CD4-positive, alpha-beta T cell treated with Interleukin-21 for 1 hour (primary cell): Measurements from ENCODE around the gene KPNB1.

Source experiments
- DNase-seq: peaks from one replicate; pipeline ENCODE4 v3.0.0-alpha.2; 2020

KPNB1 gene

DNA sequence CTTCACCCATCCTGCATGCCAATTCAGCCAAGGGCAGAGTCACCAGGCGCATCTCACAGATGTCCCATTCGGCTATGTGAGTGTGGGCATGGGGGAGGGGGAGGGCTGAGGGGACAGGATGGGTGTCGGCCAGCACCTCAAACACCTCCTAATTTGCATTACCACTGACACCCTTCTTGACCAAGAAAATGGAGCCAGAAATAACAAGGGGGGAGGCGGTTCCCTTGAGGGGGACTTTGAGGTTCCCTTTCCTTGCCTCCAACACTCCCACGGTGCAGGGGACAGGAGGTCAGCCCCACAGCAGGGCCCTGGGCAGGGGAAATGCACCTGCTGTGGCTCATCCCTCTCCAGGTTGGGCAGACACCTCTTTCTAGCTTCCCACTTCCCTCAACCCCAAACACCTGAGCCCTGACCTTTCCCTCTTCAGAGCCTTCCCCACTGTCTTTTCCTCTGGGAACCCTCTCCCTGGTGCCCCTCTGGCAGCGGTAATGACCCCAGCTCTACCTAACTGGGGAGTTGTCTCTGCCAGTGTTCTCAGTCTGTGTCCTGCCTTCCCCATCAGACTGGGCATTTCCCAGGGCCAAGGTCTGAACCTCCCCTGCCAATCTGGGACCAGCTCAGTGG is 65.2 kb downstream of the KPNB1 start:
- peak; percentile 55 for DNase-seq

DNA sequence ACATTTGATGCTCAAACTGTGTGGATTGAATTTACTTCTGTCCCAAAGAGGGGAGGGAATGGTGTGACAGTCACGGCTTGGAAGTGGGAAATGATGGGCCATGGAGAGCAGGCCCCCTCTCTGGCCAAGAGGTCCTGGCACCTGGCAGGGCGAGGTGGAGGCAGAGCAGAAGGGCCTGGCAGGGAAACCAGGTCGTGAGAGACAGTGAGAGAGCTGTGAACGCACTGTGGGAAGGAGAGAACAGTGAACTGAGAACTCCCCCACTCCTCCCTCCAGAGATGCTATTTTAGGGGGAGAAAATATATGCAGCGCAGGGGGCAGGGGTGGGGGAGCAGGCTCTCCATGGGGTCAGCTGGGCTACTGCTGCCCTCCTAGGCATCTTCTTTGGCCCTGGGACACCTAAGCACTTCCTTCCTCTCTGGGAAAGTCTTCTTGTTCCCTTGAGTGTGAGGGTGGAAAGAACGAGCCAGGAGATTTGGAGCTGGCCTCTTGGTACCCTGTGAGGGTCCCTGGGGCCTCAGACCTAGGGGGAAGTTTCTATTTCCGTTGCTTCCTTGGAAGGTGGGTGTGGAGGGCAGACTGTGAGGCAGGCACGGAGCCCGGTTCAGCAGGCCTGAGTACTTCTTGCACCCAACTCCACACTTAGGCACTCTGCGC is 66.1 kb downstream of the KPNB1 start:
- no peak for DNase-seq

DNA sequence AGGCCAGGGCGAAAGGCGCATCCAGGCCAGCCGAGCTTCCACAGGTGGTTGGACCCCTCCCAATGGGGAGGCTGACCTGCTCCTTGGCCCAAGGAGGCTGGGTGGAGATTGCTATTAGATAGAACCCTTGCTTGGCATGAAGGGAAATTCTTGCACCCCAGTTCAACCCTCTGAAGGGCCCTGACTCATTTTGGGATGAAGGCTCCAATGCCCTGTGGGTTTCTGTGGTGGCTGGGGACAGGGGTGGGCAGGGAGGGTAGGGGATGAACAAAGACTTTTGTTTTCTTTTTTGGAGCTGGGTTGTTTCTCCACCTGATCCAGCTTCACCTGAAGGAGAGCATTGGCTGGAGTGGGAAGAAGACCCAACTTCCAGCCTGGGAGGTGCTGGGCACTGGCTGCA is 66.7 kb downstream of the KPNB1 start:
- no peak for DNase-seq

DNA sequence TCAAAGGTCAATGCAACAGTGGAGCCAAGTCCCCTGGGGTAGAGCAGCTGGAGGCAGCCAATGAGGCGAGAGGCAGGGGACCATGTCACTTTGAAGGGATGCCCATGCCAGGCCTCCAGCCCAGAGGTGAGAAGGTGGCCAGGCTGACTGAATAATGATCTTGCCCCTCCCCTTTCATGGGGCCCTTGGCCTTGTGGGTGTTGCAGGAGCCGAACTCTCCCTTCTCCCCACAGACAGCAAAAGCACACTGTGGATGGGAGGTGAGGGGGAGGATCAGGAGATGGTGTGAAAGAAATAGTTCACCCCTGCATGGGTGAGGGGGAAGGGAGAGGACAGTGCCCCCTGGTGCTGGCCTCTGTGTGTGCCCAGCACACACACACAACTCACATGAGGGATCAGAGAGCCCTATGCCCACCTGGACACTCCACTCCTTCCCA is 67.6 kb downstream of the KPNB1 start:
- DNase-seq, result peak; percentile 42

DNA sequence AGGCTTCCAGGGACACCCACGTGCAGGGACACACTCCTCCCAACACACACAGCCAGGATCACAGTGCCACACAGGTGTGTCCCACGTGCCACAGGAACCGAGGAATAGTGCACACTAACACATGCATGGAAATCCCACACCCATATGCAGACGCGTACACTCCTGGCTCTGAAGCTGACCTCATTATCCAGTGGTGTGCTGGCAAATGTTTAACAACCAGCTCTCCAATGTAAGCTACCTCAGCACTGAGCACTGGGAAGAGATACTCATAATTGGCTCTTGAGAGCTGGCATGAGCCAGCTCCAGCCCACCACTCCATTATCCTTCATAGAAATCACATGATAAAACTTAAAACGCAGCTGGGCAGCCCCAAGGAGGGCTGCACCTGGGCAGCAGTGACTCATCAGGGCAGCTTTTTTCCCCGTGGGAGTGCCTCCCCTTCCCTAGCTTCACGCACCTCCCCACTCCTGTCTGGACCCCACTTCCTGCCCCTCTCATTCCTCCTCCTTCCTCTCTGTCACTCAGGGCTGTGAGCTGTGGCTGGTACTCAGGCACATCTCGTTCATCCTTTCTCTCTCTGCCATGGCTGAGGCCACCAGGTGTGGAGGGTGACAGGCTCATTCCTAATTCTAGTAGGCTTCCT is 68.4 kb downstream of the KPNB1 start:
- no peak for DNase-seq

DNA sequence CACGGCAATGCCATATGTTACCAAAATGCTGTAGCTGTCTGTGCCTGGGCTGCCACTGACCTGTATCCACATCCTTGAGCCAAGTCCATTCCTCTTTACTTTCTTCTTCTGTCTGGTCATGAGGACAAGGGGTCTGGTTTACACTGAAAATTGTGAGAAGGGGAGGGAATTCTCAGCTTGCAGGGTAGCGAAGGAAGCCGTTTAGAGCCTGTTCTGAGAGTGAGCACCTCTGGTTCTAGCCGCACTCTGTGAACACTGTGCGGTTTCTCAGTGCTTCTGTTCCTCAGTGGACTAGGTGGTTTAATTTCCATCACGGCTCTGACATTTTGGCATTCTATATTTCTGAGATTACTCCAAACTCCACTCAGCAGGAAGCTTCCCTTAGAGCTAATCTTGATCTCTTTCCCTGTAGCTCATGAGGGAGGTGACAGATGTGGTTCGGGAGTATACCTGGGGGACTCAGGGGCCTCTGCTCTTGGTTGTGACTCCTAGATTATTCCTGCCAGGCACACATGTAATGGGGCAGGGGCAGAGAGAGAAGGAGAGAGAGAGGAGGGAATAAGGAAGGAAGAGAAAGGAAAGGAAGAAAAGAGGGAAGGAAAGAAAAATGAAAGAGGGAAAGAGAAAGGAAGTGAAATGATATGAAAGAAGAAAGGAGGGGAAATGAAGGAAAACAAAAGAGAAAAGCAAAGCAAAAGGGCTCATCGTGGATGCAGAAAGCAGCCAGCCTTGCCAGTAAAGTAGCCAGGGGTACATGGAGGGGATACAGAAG is 69.1 kb downstream of the KPNB1 start:
- no peak for DNase-seq

DNA sequence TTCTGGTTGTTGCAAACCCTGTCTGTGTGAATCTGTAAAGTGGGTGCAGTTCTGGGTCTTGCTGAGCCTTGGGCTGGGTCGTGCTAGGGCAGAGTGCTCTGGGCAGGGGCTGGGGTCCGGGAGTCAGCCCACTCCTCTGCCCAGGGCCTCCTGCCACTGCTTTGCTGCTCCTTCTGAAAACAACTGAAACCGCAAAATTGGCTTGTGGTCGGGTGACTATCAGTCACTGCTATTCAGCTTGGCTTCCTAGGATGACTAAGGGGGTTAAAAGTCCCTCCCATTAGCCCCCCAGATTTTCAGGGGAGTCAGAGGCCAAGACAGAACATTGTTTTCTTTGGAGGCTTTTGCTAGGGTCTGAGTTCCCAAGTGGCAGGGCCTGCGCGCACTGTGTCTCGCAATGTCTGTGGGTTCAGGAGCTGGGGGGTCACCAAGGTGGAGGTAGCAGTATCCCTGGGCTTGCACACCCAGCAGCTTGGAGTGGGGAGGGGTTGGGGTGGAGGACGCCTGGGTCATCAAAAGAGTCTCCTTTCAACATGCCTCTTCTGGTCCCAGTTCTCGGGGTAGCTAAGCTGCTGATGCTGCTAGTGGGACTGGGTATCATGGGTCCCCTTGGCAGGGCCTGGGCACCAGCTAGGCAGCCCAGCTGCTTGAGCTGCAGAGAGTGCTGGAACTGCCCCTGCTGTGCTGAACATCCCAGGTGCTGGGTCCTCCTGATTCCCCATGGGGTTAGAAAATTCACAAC is 69.9 kb downstream of the KPNB1 start:
- peak; percentile 42 for DNase-seq

DNA sequence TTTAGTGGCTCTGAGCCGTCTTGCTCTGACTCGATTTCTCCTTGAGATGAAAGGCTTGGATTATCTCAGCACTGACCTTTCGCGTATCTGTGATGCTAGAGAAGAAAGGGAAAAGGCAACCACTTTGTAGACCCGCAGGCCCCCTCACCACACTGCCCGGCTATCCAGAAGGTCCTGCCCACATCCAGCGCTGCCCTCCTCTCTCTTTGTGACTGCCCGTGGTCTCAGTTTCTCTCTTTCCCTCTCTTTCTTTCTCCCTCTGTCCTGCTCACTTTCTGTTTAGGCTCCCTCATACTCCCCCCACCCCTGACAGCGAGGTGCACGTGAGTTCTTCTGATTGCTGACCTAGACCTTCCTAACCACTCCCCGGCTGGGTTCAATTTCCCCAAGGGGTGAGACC is 70.5 kb downstream of the KPNB1 start:
- DNase-seq, result no peak

DNA sequence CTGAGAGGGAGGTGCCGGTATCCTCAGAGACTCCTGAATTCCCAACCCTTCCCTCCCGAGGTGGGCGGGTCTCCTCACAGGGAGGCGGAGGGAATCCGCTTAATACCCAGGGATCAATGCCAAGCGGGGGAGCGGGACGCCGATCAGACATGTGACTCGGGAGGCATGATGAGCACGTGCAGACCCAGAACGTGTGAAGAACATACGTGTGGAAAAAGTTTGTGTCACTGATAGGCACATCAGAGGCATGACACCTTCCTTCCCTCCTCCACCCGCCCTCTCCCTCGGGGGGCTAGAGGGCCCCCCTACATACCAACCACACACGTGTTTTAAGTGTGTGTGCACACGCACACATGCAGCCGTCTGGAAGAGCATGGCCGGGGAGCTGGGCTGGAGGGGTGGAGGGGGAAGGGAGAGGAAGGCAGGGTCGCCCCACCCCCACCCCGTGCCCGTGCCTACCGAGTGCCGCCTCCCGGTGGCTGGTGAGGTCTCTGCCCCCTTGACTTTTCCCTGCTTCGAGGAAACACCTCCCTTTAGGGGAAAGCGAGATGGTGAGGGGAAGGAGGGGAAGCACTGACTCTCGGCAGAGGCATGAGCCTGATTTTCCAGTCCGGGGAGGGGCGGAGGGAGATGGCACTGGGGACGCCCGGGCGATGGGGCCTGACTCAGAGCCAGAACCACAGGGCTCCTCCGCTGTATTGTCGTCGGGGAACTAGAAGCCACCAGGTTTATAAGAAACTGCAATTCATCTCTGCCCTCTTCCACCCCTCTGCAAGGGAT is 71.2 kb downstream of the KPNB1 start:
- peak; percentile 75 for DNase-seq

DNA sequence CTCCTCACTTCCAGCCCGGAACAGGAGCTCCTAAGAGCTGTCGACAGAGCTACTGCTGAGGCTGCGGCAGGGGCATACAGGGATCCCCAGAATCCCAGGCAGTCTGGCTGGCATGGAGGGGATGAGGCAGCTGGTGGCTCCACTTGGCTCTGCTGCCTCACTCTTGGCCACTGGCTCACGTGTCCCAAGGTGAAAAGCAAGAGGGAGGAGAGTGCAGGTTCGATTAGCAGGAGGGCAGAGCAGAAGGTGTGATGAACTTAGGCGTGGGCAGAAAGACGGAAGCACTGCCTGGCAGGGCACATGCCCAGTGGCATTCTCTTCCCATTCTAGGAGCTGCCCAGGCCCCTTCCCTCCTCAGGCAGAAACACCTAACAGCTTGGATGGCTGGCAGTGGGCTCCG is 72.0 kb downstream of the KPNB1 start:
- no peak for DNase-seq

DNA sequence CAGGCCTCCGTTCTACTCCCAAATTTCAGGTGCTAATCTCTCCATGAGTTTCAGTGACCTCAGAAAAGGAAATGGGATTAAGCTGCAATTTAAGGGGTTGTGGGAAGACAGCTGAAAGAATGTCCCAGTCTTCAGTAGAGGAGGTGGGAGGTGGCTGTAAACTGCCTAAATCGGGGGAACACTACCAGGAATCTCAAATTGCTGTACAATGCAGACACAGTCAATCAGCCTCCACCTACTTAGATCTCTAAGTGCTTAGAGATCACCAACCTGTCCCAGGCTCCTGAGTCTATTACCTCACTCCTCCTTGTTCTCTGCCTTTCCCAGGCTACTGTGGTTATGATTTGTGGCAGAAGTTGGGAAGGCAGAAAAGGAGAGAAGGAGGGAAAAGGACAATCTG is 75.0 kb downstream of the KPNB1 start:
- no peak for DNase-seq

DNA sequence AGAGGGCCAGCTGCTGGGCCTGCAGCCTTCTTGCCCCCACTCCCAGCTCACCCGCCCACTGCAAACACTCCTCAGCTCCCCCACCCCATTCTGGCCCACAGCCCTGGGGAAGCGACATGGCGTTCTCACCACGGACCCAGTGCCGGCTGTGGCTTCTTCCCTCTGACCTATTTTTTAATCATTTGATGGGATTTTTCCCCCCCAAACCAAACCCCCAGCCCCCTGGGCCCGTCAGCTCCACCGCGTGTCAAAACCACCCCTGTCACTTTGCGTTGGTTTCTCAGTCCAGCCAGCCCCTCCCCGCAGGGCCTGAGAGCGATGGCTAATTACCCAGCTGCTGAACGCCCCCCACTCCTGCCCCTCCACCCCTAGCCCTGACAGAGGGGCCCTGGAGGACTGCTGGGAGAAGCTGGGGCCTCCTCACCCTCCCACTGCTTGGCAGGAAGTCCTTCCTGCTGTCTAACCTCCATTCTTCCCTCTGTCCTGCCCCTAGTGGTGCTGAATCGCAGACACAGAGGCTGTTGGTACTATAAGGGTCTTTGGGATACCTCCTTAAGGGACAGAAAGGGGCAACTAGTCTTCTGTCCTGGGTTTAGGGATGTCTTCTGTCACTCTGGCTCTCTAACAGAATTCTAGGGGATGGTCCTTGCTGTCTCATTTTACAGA is 75.9 kb downstream of the KPNB1 start:
- no peak for DNase-seq

DNA sequence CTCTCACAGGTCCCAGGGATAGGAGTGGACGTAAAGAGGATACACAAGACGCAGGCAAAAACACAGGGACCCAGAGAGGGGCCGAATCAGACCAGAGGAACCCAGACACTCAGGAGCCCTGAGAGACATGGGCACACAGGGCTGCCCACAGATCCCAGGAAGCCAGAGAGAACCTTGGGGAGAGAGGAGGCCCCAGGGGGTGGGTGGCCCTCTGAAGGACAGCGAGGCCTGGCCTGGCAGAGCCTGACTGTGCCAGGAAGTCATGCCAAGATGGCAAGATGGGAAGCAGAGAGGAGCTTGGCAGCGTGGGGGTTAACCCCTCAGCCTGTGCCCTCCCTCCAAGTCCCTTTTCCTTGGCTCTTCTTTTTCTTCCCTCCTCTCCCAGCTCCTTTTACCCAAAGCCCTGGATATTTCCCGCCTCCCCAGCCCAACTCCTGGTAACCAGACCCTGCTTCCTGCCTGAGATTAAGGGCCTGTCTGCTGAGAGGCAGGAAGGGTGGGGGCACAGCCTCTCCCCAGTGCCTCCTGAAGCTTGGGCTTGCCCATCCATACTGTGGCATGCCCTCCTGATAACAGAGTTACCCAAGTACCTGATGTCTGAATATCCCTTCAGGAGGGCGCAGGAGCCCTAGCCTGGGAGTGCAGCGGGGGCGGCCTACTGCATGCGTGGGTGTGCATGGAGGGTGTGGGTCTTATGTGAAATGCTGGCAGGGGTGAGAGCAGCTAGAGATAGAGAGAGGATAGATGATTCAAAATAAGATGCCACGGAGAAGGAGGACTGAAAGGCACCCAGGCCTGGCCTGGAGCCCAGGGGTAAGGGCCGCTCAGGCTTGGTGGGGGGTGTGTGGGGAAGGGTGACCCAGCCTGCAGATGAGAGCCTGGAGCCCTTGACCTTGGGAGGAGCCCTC is 77.3 kb downstream of the KPNB1 start:
- no peak for DNase-seq

DNA sequence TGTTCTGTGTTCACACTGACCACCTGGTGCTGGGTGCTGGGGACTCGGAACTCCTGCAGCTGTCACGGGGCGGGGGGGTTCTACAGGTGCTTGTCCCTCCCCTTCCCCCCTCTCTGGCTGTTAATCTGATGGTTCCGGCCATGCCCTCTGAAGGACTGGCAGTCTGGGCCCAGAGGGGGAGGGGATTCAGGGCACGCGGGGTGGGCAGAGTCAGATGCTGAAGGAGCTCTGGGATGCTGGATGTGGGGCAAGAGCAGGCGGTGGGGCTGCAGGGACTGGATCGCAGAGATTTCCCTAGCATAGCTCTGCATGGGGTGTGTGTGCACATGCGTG is 78.0 kb downstream of the KPNB1 start:
- DNase-seq, result no peak

DNA sequence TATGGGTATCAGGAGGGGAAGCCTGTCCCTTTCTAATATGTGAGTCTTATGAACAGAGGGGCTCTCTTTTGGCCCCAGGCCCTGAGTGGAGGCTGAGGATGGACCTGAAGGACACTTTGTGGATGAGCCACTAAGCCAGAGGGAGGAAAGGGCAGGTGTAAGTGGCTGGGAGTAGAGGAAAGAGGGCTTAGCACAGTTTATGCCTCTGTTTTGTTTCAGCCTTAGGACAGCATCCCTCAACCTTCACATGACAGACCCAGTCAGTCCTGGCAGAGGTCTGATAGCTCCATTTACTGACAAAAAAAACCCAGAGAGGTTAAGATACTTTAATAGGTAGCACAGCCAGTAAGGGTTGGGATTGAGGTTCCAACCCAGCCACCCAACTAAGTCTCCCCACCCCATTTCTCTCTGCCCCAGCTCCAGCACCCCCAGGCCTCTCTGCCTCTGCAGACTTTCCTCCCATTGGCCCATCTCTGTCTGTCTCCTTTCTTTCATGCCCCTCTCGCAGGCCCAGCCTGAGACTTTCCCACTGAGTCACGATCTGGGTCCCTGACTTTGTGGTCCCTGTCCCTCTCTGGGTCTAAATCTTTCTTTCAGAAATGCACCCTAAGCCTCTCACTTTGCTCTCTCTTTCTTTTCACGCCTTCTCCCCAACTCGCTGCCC is 78.6 kb downstream of the KPNB1 start:
- DNase-seq, result no peak

DNA sequence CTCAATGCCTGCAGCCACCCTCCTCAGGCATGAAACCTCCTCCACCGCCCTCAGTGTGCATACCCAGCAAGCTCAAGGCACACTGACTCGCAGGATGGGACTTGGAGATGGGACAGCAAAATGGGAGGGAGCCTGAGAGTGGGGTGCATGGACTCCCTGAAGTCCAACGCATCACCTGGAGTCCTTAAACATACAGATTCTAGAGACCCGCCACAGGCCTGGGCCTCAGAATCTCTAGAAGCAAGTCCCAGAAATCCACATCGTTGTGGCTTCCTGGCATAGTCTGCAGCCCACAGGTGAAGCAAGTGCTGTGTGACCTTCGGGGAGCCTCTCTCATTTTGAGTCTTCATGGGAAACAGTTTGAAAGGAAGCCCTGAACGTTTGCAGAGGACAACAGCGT is 79.8 kb downstream of the KPNB1 start:
- DNase-seq, result no peak

DNA sequence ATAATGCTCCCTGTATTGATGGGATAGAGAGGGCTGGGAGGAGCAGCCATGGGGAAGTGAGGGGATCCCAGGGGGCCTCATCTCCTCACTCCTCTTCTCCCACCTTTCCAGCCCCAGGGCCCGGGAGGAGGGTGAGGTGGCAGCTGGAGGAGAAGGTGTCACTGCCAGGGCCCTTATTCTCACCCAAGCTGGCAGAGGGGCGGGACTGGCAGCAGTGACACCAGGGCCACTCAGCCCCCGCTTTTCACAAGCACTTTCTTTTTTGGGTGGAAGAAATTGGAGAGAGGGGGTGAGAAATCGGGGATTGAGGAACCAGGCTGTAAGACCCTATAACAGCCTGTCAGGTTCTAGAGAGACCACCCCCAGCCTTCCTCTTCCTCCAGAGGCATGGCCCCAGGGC is 81.0 kb downstream of the KPNB1 start:
- DNase-seq, result no peak

DNA sequence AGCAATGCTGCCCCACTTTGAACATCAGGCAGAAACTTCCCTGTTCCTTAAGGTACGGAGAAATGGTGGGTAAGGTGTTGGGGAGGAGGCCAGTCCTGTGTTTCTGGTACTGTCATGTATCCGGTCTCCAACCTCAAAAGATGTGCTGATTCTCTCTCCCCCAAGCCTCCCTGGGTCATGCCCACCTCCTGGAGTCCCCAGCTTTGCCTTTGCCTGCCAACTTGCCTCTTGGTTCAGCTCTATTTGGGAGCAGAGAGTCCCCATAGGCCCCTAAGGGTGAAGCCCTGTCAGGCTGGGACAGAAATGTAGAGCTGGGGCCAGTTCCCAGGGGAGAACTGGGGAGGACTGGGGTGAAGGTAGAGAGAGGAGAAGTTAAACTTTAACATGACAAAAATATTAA is 81.7 kb downstream of the KPNB1 start:
- DNase-seq, result no peak

DNA sequence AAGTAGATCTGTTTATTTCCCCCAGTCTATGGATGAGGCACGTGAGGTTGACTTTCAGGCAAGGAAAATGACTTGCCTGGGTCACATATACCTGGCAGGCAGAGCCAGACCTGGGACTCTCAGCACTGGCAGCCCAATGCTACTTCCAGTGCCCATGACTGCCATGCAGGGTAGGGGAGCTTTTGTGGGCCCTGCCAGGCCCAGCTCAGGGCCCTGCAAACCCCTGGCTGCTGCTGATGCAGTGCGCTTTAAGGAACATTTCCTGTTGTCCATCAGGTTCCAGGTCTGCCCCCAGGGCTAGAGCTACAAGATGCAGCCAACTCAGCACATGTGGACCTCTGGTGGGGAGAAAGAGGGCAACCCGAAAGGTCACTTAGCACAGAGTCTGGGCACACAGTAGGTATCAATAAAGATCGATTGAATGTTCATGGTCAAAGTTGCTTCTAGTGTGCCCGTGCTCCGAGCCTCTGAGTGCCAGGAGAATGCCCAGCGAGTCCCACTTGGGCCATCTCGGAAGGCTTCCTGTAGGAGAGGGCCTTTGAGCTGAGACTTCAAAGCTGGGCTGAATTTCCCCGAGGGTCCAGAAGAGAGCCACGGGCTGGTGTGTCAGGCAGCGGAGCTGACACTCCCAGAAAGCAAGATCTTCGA is 82.8 kb downstream of the KPNB1 start:
- DNase-seq, result no peak
